WTC11 (cell line): Measurements from ENCODE around the gene ACO2. TPM values are rescaled to one million over a fixed set of nuclear protein-coding genes. Genes with fewer than 3 reads are reported as not detected.
A peak's percentile ranks its signal among the peaks of the same experiment; 100 is the strongest.

ENCODE experiments used
- ATAC-seq: fragments of 200-7000 bp; cut with Tn5 transposase; 2 replicates; pipeline ENCODE4 v1.10.0; 2021; ENCODE audit warnings: mild to moderate bottlenecking, moderate library complexity
- CTCF ChIA-PET: fragments of 300-600 bp; sonication (Branson Sonifier 250); formaldehyde crosslinking; loops from one replicate; lab custom pipeline; 2021; ENCODE audit warnings: antibody characterized with exemption; lab: Charles Lee
- POLR2A ChIA-PET: fragments of 350-600 bp; sonication (Branson Sonifier 250); formaldehyde crosslinking; loops from one replicate; lab custom pipeline; 2021; ENCODE audit warnings: antibody characterized with exemption; lab: Charles Lee
- DNase-seq: peaks from one replicate; pipeline ENCODE4 v3.0.0; 2021; ENCODE audit warnings: low spot score
- H3K27ac Mint-ChIP-seq: 2 replicates; pipeline ENCODE4 v1.8.0; 2021; ENCODE audit warnings: mixed read lengths
- H3K27me3 Mint-ChIP-seq: 2 replicates; pipeline ENCODE4 v1.8.0; 2021; ENCODE audit warnings: low read depth, mild to moderate bottlenecking, moderate library complexity, mixed read lengths
- H3K36me3 Mint-ChIP-seq: 2 replicates; pipeline ENCODE4 v1.8.0; 2021; ENCODE audit warnings: mixed read lengths
- H3K4me1 Mint-ChIP-seq: 2 replicates; pipeline ENCODE4 v1.8.0; 2022; ENCODE audit warnings: mixed read lengths
- H3K4me3 Mint-ChIP-seq: 2 replicates; pipeline ENCODE4 v1.8.0; 2021; ENCODE audit warnings: mild to moderate bottlenecking, moderate library complexity, mixed read lengths
- H3K9me3 Mint-ChIP-seq: 2 replicates; pipeline ENCODE4 v1.8.0; 2021; ENCODE audit warnings: mixed read lengths
- CREB1 ChIP-seq: sonication (generic); formaldehyde crosslinking; IDR thresholded peaks from 2 replicates; pipeline ENCODE4 v1.8.0; 2023; ENCODE audit warnings: mild to moderate bottlenecking, missing genetic modification reagents
- ELF4 ChIP-seq: sonication (generic); formaldehyde crosslinking; IDR thresholded peaks from 2 replicates; pipeline ENCODE4 v1.8.1; 2022; ENCODE audit warnings: low read depth, mild to moderate bottlenecking, moderate library complexity, missing genetic modification reagents
- GABPB1 ChIP-seq: sonication (generic); formaldehyde crosslinking; IDR thresholded peaks from 2 replicates; pipeline ENCODE4 v1.8.1; 2023; ENCODE audit warnings: mild to moderate bottlenecking, missing genetic modification reagents
- MYBL2 ChIP-seq: sonication (generic); formaldehyde crosslinking; IDR thresholded peaks from 2 replicates; pipeline ENCODE4 v1.8.1; 2023; ENCODE audit warnings: mild to moderate bottlenecking, moderate library complexity, missing genetic modification reagents
- NFYB ChIP-seq: sonication (generic); formaldehyde crosslinking; conservative IDR thresholded peaks from 2 replicates; pipeline ENCODE4 v1.8.0; 2022; ENCODE audit warnings: low read depth, missing genetic modification reagents
- NR1H2 ChIP-seq: sonication (generic); formaldehyde crosslinking; IDR thresholded peaks from 2 replicates; pipeline ENCODE4 v1.9.0; 2021; ENCODE audit warnings: mild to moderate bottlenecking, moderate library complexity, missing genetic modification reagents
- NR3C1 ChIP-seq: sonication (generic); formaldehyde crosslinking; conservative IDR thresholded peaks from 2 replicates; pipeline ENCODE4 v1.8.1; 2023; ENCODE audit warnings: low read depth, mild to moderate bottlenecking, missing genetic modification reagents
- OVOL2 ChIP-seq: fragments of 250-450 bp; sonication (Bioruptor Pico); IDR thresholded peaks from 2 replicates; pipeline ENCODE4 v1.9.0; 2021; ENCODE audit warnings: mild to moderate bottlenecking, borderline replicate concordance
- SMAD4 ChIP-seq: sonication (generic); formaldehyde crosslinking; IDR thresholded peaks from 2 replicates; pipeline ENCODE4 v1.8.0; 2022; ENCODE audit warnings: mild to moderate bottlenecking, missing genetic modification reagents
- TCF7 ChIP-seq: sonication (generic); formaldehyde crosslinking; IDR thresholded peaks from 2 replicates; pipeline ENCODE4 v1.8.0; 2022; ENCODE audit warnings: mild to moderate bottlenecking, low read depth, missing genetic modification reagents, moderate library complexity
- TEAD1 ChIP-seq: sonication (generic); formaldehyde crosslinking; IDR thresholded peaks from 2 replicates; pipeline ENCODE4 v1.8.0; 2022; ENCODE audit warnings: mild to moderate bottlenecking, missing genetic modification reagents
- TEAD4 ChIP-seq: sonication (generic); formaldehyde crosslinking; IDR thresholded peaks from 2 replicates; pipeline ENCODE4 v1.8.0; 2022; ENCODE audit warnings: mild to moderate bottlenecking, missing genetic modification reagents
- ZNF121 ChIP-seq: sonication (generic); formaldehyde crosslinking; IDR thresholded peaks from 2 replicates; pipeline ENCODE4 v1.8.0; 2023; ENCODE audit warnings: missing genetic modification reagents
- ZNF138 ChIP-seq: sonication (generic); formaldehyde crosslinking; conservative IDR thresholded peaks from 2 replicates; pipeline ENCODE4 v1.8.1; 2022; ENCODE audit warnings: mild to moderate bottlenecking, moderate library complexity, missing genetic modification reagents
- ZNF416 ChIP-seq: fragments of 250-450 bp; sonication (Bioruptor Pico); IDR thresholded peaks from 2 replicates; pipeline ENCODE4 v1.9.0; 2021; ENCODE audit warnings: mild to moderate bottlenecking, inconsistent platforms
- total RNA-seq: library from RNA; stranded (reverse); gene quantifications from 3 replicates; pipeline ENCODE4 v1.2.3, GENCODE V29; 2021
- TF ChIP-seq, protein P1 (sequence below): fragments of 250-450 bp; sonication (Bioruptor Pico); IDR thresholded peaks from 2 replicates; pipeline ENCODE4 v1.9.0; 2021; ENCODE audit warnings: mild to moderate bottlenecking, borderline replicate concordance
- TF ChIP-seq, protein P2 (sequence below): sonication (generic); formaldehyde crosslinking; IDR thresholded peaks from 2 replicates; pipeline ENCODE4 v1.8.0; 2023; ENCODE audit warnings: mild to moderate bottlenecking, missing genetic modification reagents
- TF ChIP-seq, protein P3 (sequence below): sonication (generic); formaldehyde crosslinking; IDR thresholded peaks from 2 replicates; pipeline ENCODE4 v1.8.0; 2022; ENCODE audit warnings: mild to moderate bottlenecking, missing genetic modification reagents
- TF ChIP-seq, protein P4 (sequence below): sonication (generic); formaldehyde crosslinking; IDR thresholded peaks from 2 replicates; pipeline ENCODE4 v1.8.0; 2022; ENCODE audit warnings: mild to moderate bottlenecking, missing genetic modification reagents
- TF ChIP-seq, protein P5 (sequence below): sonication (generic); formaldehyde crosslinking; IDR thresholded peaks from 2 replicates; pipeline ENCODE4 v1.8.1; 2022; ENCODE audit warnings: mild to moderate bottlenecking, moderate library complexity, missing genetic modification reagents

Gene ACO2
- total RNA-seq, 1 experiment from 2014 or later: 104 TPM

DNA sequence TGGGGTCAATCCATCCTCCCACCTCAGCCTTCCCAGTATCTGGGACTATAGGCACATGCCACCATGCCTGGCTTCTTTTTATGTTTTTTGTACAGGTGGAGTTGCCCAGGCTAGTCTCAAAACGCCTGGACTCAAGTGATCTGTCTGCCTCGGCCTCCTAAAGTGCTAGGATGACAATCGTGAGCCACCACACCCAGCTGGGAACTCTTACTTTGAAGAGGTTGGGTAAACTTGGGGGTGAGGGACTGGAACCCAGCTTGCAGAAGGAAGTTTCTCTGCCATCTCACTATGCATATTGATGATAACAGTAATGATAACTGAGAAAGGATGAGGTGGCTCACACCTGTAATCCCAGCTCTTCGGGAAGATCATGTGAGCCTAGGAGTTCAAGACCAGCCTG lies 35.9 kb downstream of the ACO2 start (continued):
- TF ChIP-seq, protein P1, sequence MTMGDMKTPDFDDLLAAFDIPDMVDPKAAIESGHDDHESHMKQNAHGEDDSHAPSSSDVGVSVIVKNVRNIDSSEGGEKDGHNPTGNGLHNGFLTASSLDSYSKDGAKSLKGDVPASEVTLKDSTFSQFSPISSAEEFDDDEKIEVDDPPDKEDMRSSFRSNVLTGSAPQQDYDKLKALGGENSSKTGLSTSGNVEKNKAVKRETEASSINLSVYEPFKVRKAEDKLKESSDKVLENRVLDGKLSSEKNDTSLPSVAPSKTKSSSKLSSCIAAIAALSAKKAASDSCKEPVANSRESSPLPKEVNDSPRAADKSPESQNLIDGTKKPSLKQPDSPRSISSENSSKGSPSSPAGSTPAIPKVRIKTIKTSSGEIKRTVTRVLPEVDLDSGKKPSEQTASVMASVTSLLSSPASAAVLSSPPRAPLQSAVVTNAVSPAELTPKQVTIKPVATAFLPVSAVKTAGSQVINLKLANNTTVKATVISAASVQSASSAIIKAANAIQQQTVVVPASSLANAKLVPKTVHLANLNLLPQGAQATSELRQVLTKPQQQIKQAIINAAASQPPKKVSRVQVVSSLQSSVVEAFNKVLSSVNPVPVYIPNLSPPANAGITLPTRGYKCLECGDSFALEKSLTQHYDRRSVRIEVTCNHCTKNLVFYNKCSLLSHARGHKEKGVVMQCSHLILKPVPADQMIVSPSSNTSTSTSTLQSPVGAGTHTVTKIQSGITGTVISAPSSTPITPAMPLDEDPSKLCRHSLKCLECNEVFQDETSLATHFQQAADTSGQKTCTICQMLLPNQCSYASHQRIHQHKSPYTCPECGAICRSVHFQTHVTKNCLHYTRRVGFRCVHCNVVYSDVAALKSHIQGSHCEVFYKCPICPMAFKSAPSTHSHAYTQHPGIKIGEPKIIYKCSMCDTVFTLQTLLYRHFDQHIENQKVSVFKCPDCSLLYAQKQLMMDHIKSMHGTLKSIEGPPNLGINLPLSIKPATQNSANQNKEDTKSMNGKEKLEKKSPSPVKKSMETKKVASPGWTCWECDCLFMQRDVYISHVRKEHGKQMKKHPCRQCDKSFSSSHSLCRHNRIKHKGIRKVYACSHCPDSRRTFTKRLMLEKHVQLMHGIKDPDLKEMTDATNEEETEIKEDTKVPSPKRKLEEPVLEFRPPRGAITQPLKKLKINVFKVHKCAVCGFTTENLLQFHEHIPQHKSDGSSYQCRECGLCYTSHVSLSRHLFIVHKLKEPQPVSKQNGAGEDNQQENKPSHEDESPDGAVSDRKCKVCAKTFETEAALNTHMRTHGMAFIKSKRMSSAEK (CRISPR knock-in tag): no peak
- TF ChIP-seq CREB1 (no peak), MYBL2 (no peak), ELF4 (CRISPR knock-in tag) (no peak)

DNA sequence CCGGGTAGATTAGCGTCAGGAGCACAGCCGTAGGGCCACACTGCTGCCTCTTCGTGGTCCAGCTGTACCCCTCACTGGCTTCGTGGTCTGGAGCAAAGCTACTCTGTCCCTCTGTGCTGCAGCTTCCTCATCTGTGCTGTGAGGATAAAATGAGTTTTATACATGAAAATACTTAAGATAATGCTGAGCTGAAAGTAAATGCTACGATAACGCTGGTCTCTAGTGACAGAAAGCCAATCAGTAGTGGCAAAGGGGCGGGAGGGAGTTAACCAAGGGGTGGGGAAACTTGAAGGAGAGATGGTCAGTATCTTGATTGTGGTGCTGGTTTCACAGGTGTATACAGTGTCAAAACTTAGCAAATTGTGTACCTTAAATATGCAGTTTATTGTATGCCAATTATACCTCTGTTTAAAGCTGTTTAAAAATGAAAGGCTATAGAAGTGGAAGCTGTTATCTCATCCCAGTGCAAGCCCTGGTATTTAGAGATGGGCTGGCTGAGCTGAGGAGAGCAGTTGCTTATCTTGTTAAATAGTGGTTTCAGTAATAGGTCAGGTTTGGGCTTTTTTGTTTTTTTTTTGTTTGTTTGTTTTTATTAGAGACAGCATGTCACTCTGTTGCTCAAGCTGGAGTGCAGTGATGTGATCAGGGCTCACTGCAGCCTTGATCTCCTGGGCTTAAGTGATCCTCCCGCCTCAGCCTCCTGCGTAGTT lies 36.7 kb downstream of the ACO2 start:
- Mint-ChIP-seq H3K4me3 (no peak overlapping the region), H3K9me3 (no peaks in the 10 kb centered on the region), H3K27ac (no peak overlapping the region), H3K27me3 (no peaks in the 10 kb centered on the region), H3K36me3 (peaks cover 28% of the 10 kb centered on the region; the same call in 1 of the 2 replicates), H3K4me1 (no peaks in the 10 kb centered on the region)
- DNase-seq (no peak), ATAC-seq (no peak)
- ChIA-PET POLR2A (interaction anchor here (0.6 to 1.4 kb wide), 3 partner anchors 24 to 57 kb away, joined by 3 to 7 read pairs (median 4); partner anchors contain the start of genes ACO2 and PHF5A), CTCF (interaction anchor here (0.7 to 3.3 kb wide), 4 partner anchors 12 to 102 kb away, joined by 3 to 11 read pairs (median 4); no protein-coding TSS in a partner anchor)
- TF ChIP-seq, protein P2, sequence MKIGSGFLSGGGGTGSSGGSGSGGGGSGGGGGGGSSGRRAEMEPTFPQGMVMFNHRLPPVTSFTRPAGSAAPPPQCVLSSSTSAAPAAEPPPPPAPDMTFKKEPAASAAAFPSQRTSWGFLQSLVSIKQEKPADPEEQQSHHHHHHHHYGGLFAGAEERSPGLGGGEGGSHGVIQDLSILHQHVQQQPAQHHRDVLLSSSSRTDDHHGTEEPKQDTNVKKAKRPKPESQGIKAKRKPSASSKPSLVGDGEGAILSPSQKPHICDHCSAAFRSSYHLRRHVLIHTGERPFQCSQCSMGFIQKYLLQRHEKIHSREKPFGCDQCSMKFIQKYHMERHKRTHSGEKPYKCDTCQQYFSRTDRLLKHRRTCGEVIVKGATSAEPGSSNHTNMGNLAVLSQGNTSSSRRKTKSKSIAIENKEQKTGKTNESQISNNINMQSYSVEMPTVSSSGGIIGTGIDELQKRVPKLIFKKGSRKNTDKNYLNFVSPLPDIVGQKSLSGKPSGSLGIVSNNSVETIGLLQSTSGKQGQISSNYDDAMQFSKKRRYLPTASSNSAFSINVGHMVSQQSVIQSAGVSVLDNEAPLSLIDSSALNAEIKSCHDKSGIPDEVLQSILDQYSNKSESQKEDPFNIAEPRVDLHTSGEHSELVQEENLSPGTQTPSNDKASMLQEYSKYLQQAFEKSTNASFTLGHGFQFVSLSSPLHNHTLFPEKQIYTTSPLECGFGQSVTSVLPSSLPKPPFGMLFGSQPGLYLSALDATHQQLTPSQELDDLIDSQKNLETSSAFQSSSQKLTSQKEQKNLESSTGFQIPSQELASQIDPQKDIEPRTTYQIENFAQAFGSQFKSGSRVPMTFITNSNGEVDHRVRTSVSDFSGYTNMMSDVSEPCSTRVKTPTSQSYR (CRISPR knock-in tag): no peak
- TF ChIP-seq NFYB (CRISPR knock-in tag) (no peak), TEAD1 (CRISPR knock-in tag) (no peak), TCF7 (no peak), SMAD4 (CRISPR knock-in tag) (no peak), GABPB1 (CRISPR knock-in tag) (no peak)
- TF ChIP-seq, protein P3, sequence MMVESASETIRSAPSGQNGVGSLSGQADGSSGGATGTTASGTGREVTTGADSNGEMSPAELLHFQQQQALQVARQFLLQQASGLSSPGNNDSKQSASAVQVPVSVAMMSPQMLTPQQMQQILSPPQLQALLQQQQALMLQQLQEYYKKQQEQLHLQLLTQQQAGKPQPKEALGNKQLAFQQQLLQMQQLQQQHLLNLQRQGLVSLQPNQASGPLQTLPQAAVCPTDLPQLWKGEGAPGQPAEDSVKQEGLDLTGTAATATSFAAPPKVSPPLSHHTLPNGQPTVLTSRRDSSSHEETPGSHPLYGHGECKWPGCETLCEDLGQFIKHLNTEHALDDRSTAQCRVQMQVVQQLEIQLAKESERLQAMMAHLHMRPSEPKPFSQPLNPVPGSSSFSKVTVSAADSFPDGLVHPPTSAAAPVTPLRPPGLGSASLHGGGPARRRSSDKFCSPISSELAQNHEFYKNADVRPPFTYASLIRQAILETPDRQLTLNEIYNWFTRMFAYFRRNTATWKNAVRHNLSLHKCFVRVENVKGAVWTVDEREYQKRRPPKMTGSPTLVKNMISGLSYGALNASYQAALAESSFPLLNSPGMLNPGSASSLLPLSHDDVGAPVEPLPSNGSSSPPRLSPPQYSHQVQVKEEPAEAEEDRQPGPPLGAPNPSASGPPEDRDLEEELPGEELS (CRISPR knock-in tag): no peak

DNA sequence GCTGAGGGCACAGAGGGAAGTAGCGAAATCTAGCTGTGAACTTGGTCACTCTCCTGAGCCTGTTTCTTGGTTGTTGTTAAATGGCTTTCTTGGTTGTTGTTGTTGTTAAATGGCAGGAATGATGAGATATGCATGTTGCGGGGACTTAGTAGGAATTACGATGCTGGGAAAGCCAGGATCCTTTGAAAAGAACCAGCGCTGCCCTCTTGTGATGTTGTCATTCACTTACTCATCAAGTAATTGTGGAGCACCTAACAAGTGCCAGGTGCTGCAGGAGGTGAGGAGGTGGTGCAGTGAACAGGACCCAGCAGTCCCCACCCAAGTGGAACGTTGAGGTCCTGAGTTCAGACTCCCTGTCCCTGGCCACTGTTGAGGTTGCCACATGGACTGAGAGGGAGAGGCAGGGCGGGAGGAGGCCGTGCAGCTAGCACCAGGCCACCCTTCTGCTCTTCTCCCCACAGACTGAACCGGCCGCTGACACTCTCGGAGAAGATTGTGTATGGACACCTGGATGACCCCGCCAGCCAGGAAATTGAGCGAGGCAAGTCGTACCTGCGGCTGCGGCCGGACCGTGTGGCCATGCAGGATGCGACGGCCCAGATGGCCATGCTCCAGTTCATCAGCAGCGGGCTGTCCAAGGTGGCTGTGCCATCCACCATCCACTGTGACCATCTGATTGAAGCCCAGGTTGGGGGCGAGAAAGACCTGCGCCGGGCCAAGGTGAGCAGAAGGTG lies 38.6 kb downstream of the ACO2 start:
- TF ChIP-seq ZNF138 (CRISPR knock-in tag): no peak
- TF ChIP-seq SMAD4 (CRISPR knock-in tag): no peak
- no peak for TF ChIP-seq NR1H2
- TF ChIP-seq, protein P4, sequence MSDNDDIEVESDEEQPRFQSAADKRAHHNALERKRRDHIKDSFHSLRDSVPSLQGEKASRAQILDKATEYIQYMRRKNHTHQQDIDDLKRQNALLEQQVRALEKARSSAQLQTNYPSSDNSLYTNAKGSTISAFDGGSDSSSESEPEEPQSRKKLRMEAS (CRISPR knock-in tag): no peak
- TF ChIP-seq GABPB1 (CRISPR knock-in tag): no peak
- TF ChIP-seq NR3C1 (CRISPR knock-in tag): no peak
- TF ChIP-seq ZNF416 (CRISPR knock-in tag): no peak
- no peak for TF ChIP-seq OVOL2
- no peak for TF ChIP-seq ZNF121 (CRISPR knock-in tag)
- TF ChIP-seq TEAD4 (CRISPR knock-in tag): no peak
- TF ChIP-seq, protein P5, sequence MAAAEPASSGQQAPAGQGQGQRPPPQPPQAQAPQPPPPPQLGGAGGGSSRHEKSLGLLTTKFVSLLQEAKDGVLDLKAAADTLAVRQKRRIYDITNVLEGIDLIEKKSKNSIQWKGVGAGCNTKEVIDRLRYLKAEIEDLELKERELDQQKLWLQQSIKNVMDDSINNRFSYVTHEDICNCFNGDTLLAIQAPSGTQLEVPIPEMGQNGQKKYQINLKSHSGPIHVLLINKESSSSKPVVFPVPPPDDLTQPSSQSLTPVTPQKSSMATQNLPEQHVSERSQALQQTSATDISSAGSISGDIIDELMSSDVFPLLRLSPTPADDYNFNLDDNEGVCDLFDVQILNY (CRISPR knock-in tag): no peak
- H3K36me3 Mint-ChIP-seq: peaks cover 20% of the 10 kb centered on the region; the same call in 1 of the 2 replicates
- no peak for ATAC-seq
- no peak for DNase-seq
- POLR2A ChIA-PET: no interaction called here
- no peaks in the 10 kb centered on the region for H3K9me3 Mint-ChIP-seq
- CTCF ChIA-PET: interaction anchor here (0.7 to 1.4 kb wide), 3 partner anchors 10 to 19 kb away, joined by 3 to 7 read pairs (median 4); no protein-coding TSS in a partner anchor
- peaks cover 9% of the 10 kb centered on the region for H3K4me1 Mint-ChIP-seq
- no peak overlapping the region for H3K4me3 Mint-ChIP-seq
- H3K27me3 Mint-ChIP-seq: no peaks in the 10 kb centered on the region
- peak overlapping the region; percentile 7 for H3K27ac Mint-ChIP-seq
